Mammary epithelial cell (primary cell): Measurements from ENCODE around the gene TFIP11.

Source experiments
- EZH2 ChIP-seq: IDR thresholded peaks from 2 replicates; pipeline ENCODE4 v1.6.1; 2012; ENCODE audit warnings: low read length, inconsistent platforms, borderline replicate concordance
- TF ChIP-seq, protein P1 (sequence below), 2 donors: IDR thresholded peaks in 1 of 2; conservative IDR thresholded peaks in 1 of 2; 2 replicates each; pipeline ENCODE4 v1.5.1; 2011 to 2012; ENCODE audit warnings: inconsistent platforms in 2 of 2, low read length in 2 of 2, mild to moderate bottlenecking in 2 of 2, control low read depth in 1 of 2, low read depth in 1 of 2; ENCODE audit not compliant: insufficient read depth in 1 of 2; ENCODE audit errors: extremely low read depth in 1 of 2

DNA sequence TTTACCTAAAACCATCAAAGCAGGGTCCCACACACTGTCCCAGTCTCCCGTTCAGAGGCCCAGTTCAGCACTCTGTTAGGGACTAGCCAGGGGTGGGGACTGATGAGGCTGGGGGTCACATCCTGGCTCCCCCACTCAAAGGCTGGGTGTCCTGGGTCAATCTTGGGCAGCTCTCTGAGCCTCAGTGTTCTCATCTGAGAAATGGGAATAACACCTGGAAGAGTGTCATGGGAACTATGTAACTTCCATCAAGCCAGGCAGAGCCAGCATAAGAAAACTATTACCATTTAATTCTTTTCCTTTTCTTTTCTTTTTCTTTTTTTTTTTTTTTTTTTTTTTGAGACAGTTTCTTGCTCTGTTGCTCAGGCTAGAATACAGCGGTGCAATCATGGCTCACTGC is 39.3 kb upstream of the TFIP11 start:
- TF ChIP-seq, protein P1, sequence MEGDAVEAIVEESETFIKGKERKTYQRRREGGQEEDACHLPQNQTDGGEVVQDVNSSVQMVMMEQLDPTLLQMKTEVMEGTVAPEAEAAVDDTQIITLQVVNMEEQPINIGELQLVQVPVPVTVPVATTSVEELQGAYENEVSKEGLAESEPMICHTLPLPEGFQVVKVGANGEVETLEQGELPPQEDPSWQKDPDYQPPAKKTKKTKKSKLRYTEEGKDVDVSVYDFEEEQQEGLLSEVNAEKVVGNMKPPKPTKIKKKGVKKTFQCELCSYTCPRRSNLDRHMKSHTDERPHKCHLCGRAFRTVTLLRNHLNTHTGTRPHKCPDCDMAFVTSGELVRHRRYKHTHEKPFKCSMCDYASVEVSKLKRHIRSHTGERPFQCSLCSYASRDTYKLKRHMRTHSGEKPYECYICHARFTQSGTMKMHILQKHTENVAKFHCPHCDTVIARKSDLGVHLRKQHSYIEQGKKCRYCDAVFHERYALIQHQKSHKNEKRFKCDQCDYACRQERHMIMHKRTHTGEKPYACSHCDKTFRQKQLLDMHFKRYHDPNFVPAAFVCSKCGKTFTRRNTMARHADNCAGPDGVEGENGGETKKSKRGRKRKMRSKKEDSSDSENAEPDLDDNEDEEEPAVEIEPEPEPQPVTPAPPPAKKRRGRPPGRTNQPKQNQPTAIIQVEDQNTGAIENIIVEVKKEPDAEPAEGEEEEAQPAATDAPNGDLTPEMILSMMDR (conservative IDR thresholded peaks at IDR 0.05 in 1 of 2, IDR thresholded peaks at IDR 0.05 in 1 of 2; ENCODE audit: extremely low read depth in 1 of 2, insufficient read depth in 1 of 2, low read depth in 1 of 2, low read length in 2 of 2) = no peak
- no peak for TF ChIP-seq EZH2
